ENCODE results near the gene POLR1B.

Gene POLR1B

DNA sequence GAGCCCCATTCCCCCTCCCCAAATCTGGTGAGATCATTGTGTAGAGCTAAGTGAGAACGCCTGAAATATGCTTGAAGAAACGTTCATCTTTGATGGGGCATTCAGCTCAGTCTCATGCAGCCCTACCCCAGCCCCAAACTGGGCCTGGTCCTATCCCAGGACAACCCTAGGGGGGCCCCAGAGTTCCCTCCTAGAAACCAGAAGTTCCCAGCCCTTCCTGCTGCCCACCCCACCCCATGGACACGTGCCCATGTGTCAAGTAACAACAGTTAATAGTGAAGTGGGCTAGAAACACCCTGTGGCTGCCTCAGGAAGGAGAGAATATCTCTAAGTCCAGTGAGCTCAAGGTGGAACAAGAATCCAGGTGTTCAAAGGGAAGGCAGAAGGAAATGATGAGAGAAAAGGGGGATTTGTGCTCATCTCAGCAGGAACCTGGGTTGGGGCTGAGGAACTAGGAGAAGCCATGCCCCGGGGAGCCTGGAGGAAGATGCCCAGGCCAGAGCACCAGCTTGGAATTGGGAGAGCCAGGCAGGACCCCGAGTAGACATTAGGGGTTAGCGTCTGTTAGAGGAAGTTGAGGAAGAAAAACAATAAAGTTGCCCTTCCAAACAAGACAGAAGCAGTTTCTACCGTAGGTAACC, 83.3 kb downstream of the POLR1B start:
- DNase-seq, result no peak
- H3K4me3 Mint-ChIP-seq, result no peak overlapping the region
- peaks cover 5% of the 10 kb centered on the region for H3K27me3 Mint-ChIP-seq
- H3K9me3 Mint-ChIP-seq, result no peaks in the 10 kb centered on the region
- H3K4me1 Mint-ChIP-seq (ENCODE audit: low read depth), result peaks cover 58% of the 10 kb centered on the region
- H3K36me3 Mint-ChIP-seq (ENCODE audit: low read depth), result no peaks in the 10 kb centered on the region
- H3K27ac Mint-ChIP-seq, result peak overlapping the region; percentile 48

DNA sequence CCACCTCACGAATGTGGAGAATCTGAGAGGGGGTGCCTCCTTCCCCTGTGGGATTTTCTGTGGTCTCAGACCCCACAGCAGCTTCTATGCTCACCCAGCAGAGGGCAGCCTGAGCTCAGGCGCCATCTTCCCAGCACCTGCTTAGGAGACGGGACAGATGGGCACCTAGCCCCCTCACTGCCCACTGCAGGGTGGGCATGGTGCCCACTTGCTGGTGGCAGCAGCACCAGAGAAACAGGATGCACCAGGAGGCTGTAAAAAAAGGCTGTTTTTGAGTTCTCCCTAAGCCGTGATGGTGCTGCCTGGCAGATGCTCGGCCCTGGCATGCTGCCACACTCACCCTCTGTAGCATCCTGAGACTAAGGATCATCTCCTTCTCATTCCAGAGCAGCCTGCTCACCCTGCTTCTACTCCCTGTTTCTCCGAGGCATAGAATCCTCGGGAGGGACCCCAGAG, 84.4 kb downstream of the POLR1B start:
- DNase-seq, result peak; percentile 78
- Mint-ChIP-seq H3K4me3 (peak overlapping the region; percentile 47), H3K27ac (peak overlapping the region; percentile 84), H3K4me1 (ENCODE audit: low read depth) (peaks cover 69% of the 10 kb centered on the region), H3K9me3 (no peaks in the 10 kb centered on the region), H3K36me3 (ENCODE audit: low read depth) (no peaks in the 10 kb centered on the region), H3K27me3 (peaks cover 5% of the 10 kb centered on the region)

Measured in activated T-cell treated with anti-CD3 and anti-CD28 coated beads, Interleukin-2, amount 50 U/mL, for 24 hours (primary cell).